Uterus (tissue), 4 donors: Measurements from ENCODE around the gene MTRR. TPM values are rescaled to one million over a fixed set of nuclear protein-coding genes. Genes with fewer than 3 reads are reported as not detected.
A peak's percentile ranks its signal among the peaks of the same experiment; 100 is the strongest.

Experiments used
- DNase-seq, 2 donors: peaks; one replicate each; pipeline ENCODE4 v3.0.0-alpha.2; 2019 to 2020
- H3K27ac ChIP-seq, 2 donors: fragments of 200-600 bp; sonication (generic); 1 replicate in 1 of 2; 2 replicates in 1 of 2; pipeline ENCODE4 v1.5.1; 2016 to 2018
- H3K27me3 ChIP-seq, 2 donors: fragments of 200-600 bp; sonication (generic); one replicate each; pipeline ENCODE4 v1.5.1; 2018 to 2019; ENCODE audit warnings: control low read depth in 1 of 2
- H3K36me3 ChIP-seq, 2 donors: fragments of 200-600 bp; sonication (generic); one replicate each; pipeline ENCODE4 v1.5.1; 2019; ENCODE audit warnings: control low read depth in 1 of 2
- H3K4me1 ChIP-seq, 2 donors: fragments of 200-600 bp; sonication (generic); one replicate each; pipeline ENCODE4 v1.5.1; 2018 to 2019; ENCODE audit warnings: control low read depth in 1 of 2
- H3K4me3 ChIP-seq, 2 donors: fragments of 200-600 bp; sonication (generic); 1 replicate in 1 of 2; 2 replicates in 1 of 2; pipeline ENCODE4 v1.5.1; 2018 to 2019; ENCODE audit warnings: mild to moderate bottlenecking in 1 of 2
- H3K9me3 ChIP-seq, 2 donors: fragments of 200-600 bp; sonication (generic); one replicate each; pipeline ENCODE4 v1.5.1; 2019; ENCODE audit warnings: control low read depth in 1 of 2
- CTCF ChIP-seq, 4 experiments: fragments of 200-600 bp in 2 of 4; fragments of 450-650 bp in 2 of 4; sonication (generic) in 2 of 4; IDR thresholded peaks; one replicate each; pipeline ENCODE4 v1.5.1; 2016 to 2019; ENCODE audit warnings: antibody characterized with exemption in 4 of 4, mild to moderate bottlenecking in 2 of 4, moderate library complexity in 1 of 4
- POLR2A ChIP-seq, 2 donors: fragments of 450-650 bp; IDR thresholded peaks; one replicate each; pipeline ENCODE4 v1.6.1; 2016; ENCODE audit warnings: antibody characterized with exemption in 2 of 2, mild to moderate bottlenecking in 1 of 2, moderate library complexity in 1 of 2
- intact Hi-C: fragments of 100-400 bp; cut with DNase I; formaldehyde crosslinking; loops from one replicate; pipeline ENCODE4 v1.15.1; 2023; ENCODE audit warnings: low total_unique reads
- total RNA-seq, 4 donors: library from RNA; depleted of rRNA in 3 of 4; stranded (reverse); fragments of >200 nt in 3 of 4; gene quantifications; one replicate each; pipeline versions ENCODE4 v1.1.0 to v1.2.4, GENCODE V29; 2014 to 2023
- donor health status: DM: yes; HTN: yes; CAD: no.

Gene MTRR
- total RNA-seq, 4 donors from 2014 or later, result 18.8 to 51.5 (median 33.2) TPM

- Histone ChIP-seq H3K27ac (no peak overlapping the region), H3K27me3 (no peaks in the 10 kb centered on the region), H3K9me3 (no peaks in the 10 kb centered on the region), H3K36me3 (no peaks in the 10 kb centered on the region), H3K4me3 (no peak overlapping the region), H3K4me1 (no peaks in the 10 kb centered on the region)
- TF ChIP-seq CTCF (IDR thresholded peaks at IDR 0.05) (no peak), POLR2A (IDR thresholded peaks at IDR 0.05) (no peak)
- intact Hi-C loops, result no loop called here
- DNase-seq, result no peak
Observed at GRCh38 chr5:7882926-7883325, 14.0 kb downstream of the MTRR start.

- intact Hi-C loops, result no loop called here
- Histone ChIP-seq H3K4me1 (no peaks in the 10 kb centered on the region), H3K36me3 (no peaks in the 10 kb centered on the region), H3K9me3 (no peaks in the 10 kb centered on the region), H3K27ac (no peak overlapping the region), H3K4me3 (no peak overlapping the region), H3K27me3 (no peaks in the 10 kb centered on the region)
- TF ChIP-seq CTCF (IDR thresholded peaks at IDR 0.05) (no peak), POLR2A (IDR thresholded peaks at IDR 0.05) (no peak)
- DNase-seq, result no peak
Observed at GRCh38 chr5:7884491-7885267, 15.7 kb downstream of the MTRR start.

- TF ChIP-seq POLR2A (IDR thresholded peaks at IDR 0.05), result no peak
- TF ChIP-seq CTCF (IDR thresholded peaks at IDR 0.05), result peak in 3 of 4 experiments; percentile 12 to 46 (median 43)
- intact Hi-C loops, result no loop called here
- Histone ChIP-seq H3K4me1 (no peaks in the 10 kb centered on the region), H3K27ac (no peak overlapping the region), H3K27me3 (no peaks in the 10 kb centered on the region), H3K4me3 (no peak overlapping the region), H3K9me3 (no peaks in the 10 kb centered on the region), H3K36me3 (no peaks in the 10 kb centered on the region)
- DNase-seq, result no peak
Observed at GRCh38 chr5:7886849-7887475, 18.0 kb downstream of the MTRR start.

GRCh38 chr5:7888901-7889300, 20.0 kb downstream of the MTRR start:
- H3K9me3 ChIP-seq, result no peaks in the 10 kb centered on the region
- intact Hi-C loops, result no loop called here
- no peak for DNase-seq
- H3K4me1 ChIP-seq, result no peaks in the 10 kb centered on the region
- TF ChIP-seq CTCF (IDR thresholded peaks at IDR 0.05) (no peak), POLR2A (IDR thresholded peaks at IDR 0.05) (no peak)
- H3K27me3 ChIP-seq, result no peaks in the 10 kb centered on the region
- no peaks in the 10 kb centered on the region for H3K36me3 ChIP-seq
- H3K27ac ChIP-seq, result no peak overlapping the region
- no peak overlapping the region for H3K4me3 ChIP-seq

- Histone ChIP-seq H3K4me3 (no peak overlapping the region), H3K4me1 (no peaks in the 10 kb centered on the region), H3K27ac (no peak overlapping the region), H3K27me3 (no peaks in the 10 kb centered on the region), H3K9me3 (no peaks in the 10 kb centered on the region), H3K36me3 (no peaks in the 10 kb centered on the region)
- no peak for TF ChIP-seq CTCF (IDR thresholded peaks at IDR 0.05)
- TF ChIP-seq POLR2A (IDR thresholded peaks at IDR 0.05), result no peak
- DNase-seq, result no peak
- intact Hi-C loops, result no loop called here
Observed at GRCh38 chr5:7894439-7894838, 25.5 kb downstream of the MTRR start.
